VCaP (cell line): ENCODE results near the gene APOBEC3G.
"Not testable (repeated sequence)": the region's sequence is repeated elsewhere in the genome, so short reads cannot be mapped to it uniquely, and the experiment has no call there.

Source experiments
- H3K27ac ChIP-seq: fragments of 450-650 bp; 2 replicates; pipeline ENCODE4 v1.5.1; 2017
- TF ChIP-seq, protein P1 (sequence below): fragments of 450-650 bp; conservative IDR thresholded peaks from 2 replicates; pipeline ENCODE4 v1.5.1; 2017; ENCODE audit warnings: mild to moderate bottlenecking, moderate library complexity

APOBEC3G gene

DNA sequence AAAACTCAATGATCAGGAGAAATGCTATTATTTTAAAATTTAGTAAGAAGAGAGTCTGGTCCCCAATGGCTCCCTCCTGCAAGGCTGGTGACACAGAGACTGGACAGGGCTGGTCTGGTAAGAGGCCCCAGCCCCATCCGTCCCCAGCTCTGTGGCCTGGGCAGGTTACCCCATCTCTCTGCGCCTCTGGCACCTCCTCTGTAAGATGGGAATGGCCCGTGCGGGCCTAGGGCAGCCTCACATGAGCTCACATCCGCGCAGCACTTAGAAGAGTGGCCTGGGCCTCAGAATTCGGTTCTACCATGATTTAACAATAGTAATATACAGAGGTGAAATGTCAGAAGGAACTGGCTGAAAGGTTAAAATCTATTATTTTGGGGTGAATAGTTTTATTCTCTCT lies 35.2 kb upstream of the APOBEC3G start:
- H3K27ac ChIP-seq: peak overlapping the region; percentile 84
- TF ChIP-seq, protein P1, sequence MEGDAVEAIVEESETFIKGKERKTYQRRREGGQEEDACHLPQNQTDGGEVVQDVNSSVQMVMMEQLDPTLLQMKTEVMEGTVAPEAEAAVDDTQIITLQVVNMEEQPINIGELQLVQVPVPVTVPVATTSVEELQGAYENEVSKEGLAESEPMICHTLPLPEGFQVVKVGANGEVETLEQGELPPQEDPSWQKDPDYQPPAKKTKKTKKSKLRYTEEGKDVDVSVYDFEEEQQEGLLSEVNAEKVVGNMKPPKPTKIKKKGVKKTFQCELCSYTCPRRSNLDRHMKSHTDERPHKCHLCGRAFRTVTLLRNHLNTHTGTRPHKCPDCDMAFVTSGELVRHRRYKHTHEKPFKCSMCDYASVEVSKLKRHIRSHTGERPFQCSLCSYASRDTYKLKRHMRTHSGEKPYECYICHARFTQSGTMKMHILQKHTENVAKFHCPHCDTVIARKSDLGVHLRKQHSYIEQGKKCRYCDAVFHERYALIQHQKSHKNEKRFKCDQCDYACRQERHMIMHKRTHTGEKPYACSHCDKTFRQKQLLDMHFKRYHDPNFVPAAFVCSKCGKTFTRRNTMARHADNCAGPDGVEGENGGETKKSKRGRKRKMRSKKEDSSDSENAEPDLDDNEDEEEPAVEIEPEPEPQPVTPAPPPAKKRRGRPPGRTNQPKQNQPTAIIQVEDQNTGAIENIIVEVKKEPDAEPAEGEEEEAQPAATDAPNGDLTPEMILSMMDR: no peak

DNA sequence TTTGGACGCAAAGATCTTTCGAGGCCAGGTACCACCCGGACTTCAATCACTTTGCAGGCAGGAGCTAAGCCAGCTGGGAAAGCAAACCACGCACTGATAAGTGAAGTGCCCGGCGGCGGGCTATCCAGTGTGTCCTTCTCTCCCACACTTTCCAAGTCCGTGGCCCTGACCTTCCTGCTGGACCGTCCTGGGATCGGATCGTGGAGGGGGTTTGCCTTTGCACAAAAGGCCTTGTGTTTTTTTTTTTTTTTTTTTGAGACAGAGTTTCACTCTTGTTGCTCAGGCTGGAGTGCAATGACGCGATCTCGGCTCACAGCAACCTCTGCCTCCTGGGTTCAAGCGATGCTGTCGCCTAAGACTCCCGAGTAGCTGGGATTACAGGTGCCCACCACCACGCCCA lies 34.0 kb upstream of the APOBEC3G start:
- H3K27ac ChIP-seq: not testable (repeated sequence)

DNA sequence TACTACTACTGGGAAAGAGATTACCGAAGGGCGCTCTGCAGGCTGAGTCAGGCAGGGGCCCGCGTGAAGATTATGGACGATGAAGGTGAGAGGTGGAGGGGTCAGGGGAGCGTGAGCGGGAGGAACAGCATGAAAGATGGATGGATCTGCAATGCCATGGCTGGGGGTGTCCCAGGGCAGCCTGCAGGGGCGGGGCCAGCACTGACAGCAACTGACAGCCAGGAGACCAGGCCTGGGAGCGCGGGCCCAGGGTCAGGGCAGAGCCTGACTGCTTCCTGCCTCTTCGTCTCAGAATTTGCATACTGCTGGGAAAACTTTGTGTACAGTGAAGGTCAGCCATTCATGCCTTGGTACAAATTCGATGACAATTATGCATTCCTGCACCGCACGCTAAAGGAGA lies 31.9 kb upstream of the APOBEC3G start:
- not testable (repeated sequence) for H3K27ac ChIP-seq

DNA sequence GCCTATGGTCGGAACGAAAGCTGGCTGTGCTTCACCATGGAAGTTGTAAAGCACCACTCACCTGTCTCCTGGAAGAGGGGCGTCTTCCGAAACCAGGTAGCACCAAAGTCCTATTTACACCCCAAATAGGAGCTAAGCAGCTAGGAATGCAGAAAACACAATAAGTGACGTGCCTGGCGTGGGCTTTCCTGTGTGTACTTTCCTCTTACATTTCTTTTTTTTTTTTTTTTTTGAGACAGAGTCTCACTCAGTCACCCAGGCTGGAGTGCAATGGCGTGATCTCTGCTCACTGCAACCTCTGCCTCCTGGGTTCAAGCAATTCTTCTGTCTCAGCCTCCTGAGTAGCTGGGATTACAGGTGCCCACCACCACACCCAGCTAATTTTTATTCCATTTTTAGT lies 27.6 kb upstream of the APOBEC3G start:
- not testable (repeated sequence) for H3K27ac ChIP-seq

DNA sequence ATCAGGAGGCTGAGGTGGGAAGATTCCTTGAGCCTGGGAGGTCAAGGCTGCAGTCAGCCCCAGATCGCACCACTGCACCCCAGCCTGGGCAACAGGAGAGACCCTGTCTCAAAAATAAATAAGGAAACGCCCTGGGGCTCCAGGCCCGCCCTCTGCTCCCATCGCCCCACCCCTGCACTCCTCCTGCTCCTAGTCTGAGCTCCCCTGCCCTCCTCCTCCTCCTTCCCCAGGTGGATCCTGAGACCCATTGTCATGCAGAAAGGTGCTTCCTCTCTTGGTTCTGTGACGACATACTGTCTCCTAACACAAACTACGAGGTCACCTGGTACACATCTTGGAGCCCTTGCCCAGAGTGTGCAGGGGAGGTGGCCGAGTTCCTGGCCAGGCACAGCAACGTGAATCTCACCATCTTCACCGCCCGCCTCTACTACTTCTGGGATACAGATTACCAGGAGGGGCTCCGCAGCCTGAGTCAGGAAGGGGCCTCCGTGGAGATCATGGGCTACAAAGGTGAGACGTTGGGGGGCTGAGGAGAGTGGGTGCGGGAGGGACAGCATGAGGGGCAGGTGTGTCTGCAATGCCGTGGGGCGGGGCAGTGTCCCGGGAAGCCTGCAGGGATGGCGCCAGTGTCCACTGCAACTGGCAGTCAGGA lies 25.1 kb upstream of the APOBEC3G start:
- not testable (repeated sequence) for H3K27ac ChIP-seq

DNA sequence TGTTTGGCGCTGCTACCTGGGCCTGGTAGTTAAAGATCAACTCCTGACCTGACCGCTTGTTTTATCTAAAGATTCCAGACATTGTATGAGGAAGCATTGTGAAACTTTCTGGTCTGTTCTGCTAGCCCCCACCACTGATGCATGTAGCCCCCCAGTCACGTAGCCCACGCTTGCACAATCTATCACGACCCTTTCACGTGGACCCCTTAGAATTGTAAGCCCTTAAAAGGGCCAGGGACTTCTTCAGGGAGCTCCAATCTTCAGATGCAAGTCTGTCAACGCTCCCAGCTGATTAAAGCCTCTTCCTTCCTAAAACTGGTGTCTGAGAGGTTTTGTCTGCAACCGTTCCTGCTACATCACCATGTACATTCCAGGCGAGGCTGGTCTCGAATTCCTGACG lies 21.4 kb upstream of the APOBEC3G start:
- no peak overlapping the region for H3K27ac ChIP-seq
- TF ChIP-seq, protein P1: no peak

DNA sequence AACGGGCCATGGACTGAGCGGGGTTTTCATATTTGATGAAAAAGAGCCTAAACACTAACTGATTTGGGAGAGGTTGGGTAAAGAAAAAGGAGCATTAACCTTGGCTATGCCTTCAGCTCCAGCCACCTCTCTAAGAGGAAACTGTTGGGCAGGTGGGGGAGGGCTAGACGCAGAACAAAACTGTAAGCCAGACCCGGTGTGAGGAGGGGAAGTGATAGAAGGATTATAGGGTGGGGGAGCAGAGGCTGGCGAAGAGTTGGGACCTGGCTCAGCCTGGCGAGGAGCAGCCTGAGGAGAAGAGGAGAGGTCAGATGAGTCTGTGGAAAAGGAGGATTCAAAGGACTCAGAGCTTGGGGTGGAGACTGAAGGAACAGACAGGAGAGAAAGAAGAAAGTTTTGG lies 15.8 kb upstream of the APOBEC3G start:
- not testable (repeated sequence) for H3K27ac ChIP-seq

DNA sequence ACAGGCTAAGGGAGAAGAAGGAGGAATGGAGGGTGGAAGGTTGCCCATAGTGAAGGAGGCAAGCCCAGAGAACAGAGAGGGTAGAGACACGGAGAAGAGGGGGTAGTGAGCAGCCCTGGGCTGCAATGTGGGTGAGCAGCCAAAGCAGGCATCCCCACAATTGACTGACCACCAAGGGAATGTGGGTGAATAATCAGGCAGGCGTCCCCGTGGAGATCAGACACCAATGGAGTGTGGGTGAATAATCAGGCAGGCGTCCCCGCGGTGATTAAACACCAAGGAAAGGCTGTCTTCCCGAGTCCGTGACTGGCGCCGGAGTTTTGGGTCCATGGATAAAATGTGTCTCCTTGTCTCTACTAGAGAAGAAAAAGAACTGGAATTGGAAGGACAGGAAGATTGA lies 15.1 kb upstream of the APOBEC3G start:
- H3K27ac ChIP-seq: not testable (repeated sequence)

DNA sequence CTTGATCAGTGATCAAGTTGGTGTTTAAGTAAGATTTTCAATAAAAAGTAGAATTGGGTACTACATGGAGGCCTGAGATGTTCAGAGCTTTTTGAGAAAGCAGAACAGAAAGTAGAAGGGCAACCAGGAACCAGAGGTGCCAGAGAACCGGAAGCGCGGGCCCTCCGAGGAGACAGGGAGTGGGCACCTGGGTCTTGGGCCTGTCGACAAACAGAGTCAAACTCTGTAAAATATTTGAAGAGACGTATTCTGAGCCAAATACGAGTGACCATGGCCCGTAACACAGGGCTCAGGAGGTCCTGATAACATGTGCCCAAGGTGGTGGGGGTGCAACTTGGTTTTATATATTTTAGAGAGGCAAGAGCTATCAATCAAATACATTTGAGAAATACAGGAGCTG lies 13.2 kb upstream of the APOBEC3G start:
- H3K27ac ChIP-seq: not testable (repeated sequence)

DNA sequence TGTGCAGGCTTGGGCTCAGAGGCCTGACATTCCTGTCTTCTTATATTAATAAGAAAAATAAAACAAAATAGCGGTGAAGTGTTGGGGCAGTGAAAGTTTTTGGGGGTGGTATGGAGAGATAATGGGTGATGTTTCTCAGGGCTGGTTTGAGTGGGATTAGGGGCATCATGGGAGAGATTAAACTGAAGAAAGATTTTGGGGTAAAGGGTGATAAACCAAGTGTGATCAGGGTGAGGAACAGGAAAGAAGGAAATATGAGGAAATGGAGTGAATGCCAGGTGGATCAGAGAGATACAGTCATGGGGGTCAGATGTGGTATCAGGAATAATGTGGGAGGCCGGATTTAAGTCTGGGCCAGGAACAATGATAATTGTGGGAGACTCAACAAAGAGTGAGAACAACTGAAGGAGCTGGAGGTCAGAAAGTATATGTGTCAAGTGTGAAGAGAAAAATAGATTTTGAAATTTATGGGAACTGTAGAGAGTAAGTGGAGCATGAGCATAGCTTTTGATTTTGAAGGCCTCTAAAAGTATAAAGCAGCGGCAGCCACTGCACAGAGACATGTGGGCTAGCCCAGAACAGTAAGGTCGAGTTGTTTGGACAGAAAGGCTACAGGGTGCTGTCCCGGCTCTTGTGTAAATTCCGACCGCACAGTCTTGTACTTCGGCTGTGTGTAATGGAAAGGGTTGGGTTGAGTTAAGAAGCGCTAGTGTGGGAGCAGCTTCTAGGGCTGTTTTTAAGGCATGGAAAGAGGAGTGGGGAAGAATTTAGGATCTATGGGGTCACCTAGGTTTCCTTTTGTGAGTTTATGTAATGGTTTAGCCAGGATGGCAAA lies 10.4 kb upstream of the APOBEC3G start:
- H3K27ac ChIP-seq: peak overlapping the region; percentile 62

DNA sequence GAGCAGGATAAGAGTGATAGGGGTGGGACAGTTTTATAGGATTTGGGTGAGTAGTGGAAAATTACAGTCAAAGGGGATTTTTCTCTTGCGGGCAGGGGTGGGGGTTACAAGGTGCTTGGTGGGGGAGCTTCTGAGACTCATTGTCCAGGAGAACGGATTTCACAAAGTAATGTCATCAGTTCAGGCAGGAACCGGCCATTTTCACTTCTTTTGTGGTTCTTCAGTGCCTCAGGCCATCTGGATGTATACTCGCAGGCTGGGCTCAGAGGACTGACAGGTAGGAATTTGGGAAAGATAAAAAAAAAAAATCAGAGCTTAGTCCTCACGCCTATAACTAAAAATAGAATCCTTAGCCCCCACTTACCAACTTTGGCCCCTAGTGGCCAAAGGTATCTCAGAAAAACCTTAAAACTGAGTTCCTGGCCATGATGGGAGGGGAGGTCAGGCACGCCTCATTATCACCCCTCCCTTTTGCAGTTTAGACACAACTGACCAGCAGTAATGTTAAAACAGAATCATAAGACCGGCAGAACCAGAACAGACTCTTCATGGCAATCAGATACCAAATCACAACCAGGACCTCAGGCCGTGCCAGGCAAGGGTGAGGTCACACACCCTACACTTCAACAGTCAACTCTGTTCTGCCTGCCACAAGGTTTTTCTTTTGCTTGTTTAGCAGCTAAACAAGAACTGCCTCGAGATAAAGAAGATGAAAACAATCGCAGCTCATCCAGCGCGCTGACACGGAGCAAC lies 8.9 kb upstream of the APOBEC3G start:
- H3K27ac ChIP-seq: peak overlapping the region; percentile 62
- TF ChIP-seq, protein P1: no peak

DNA sequence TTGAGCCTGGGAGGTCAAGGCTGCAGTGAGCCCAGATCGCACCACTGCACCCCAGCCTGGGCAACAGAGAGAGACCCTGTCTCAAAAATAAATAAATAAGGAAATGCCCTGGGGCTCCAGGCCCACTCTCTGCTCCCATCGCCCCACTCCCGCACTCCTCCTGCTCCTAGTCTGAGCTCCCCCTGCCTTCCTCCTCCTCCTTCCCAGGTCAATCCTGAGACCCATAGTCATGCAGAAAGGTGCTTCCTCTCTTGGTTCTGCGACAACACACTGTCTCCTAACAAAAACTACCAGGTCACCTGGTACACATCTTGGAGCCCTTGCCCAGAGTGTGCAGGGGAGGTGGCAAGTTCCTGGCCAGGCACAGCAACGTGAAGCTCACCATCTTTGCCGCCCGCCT lies 6.9 kb upstream of the APOBEC3G start:
- TF ChIP-seq, protein P1: no peak
- H3K27ac ChIP-seq: no peak overlapping the region

DNA sequence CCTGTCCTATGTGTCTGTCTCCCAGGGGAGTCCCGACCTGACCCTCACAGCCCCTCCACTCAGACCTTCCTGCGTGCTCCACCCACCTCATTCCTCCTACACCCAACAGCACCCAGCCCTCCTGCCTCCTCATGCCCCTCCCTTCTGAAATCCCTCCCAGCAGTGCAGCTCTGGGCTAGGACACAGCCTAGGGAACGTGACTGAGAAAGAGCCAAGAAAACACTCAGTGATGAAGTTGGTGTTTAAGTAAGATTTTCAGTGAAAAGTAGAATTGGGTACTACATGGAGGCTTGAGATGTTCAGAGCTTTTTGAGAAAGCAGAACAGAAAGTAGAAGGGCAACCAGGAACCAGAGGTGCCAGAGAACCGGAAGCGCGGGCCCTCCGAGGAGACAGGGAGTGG lies 4.5 kb upstream of the APOBEC3G start:
- not testable (repeated sequence) for H3K27ac ChIP-seq
